ENCODE measurements around the gene CPNE7.
"Not testable (repeated sequence)": the region's sequence is repeated elsewhere in the genome, so short reads cannot be mapped to it uniquely, and the experiment has no call there.

Gene CPNE7

GRCh38 chr16:89584768-89585549 is 9.4 kb downstream of the CPNE7 start:
- TF ChIP-seq CTCF (IDR thresholded peaks at IDR 0.05; ENCODE audit: insufficient read depth, low read length, poor library complexity, severe bottlenecking) (no peak), EZH2phosphoT487 (conservative IDR thresholded peaks at IDR 0.05; ENCODE audit: low read length) (no peak)
- H4K20me1 ChIP-seq (ENCODE audit: low read depth, low read length): no peaks in the 10 kb centered on the region
- H2AFZ ChIP-seq (ENCODE audit: low read depth, low read length, severe bottlenecking): no peak overlapping the region
- no peaks in the 10 kb centered on the region for H3K9me2 ChIP-seq (replicated peaks; ENCODE audit: insufficient read depth, low read length)
- no peak overlapping the region for H3K4me2 ChIP-seq (ENCODE audit: low read depth, low read length, poor library complexity, severe bottlenecking)
- no peaks in the 10 kb centered on the region for H3K27me3 ChIP-seq (ENCODE audit: low read length)
- no peak overlapping the region for H3K27ac ChIP-seq (ENCODE audit: low read depth, low read length)
- H3F3A ChIP-seq (ENCODE audit: insufficient read depth): no peaks in the 10 kb centered on the region
- no peaks in the 10 kb centered on the region for H3K9me3 ChIP-seq (ENCODE audit: insufficient read depth, low read length)
- no peak overlapping the region for H3K9ac ChIP-seq (ENCODE audit: low read length)
- H3K36me3 ChIP-seq (ENCODE audit: low read length): no peaks in the 10 kb centered on the region
- H3K79me2 ChIP-seq (ENCODE audit: insufficient read depth, low read length): no peaks in the 10 kb centered on the region
- no peak overlapping the region for H3K4me3 ChIP-seq (ENCODE audit: insufficient read depth, low read length, poor library complexity, severe bottlenecking)

- Histone ChIP-seq H3K4me2 (ENCODE audit: low read depth, low read length, poor library complexity, severe bottlenecking) (no peak overlapping the region), H3K27ac (ENCODE audit: low read depth, low read length) (no peak overlapping the region), H3F3A (ENCODE audit: insufficient read depth) (no peaks in the 10 kb centered on the region), H2AFZ (ENCODE audit: low read depth, low read length, severe bottlenecking) (no peak overlapping the region), H3K9me3 (ENCODE audit: insufficient read depth, low read length) (no peaks in the 10 kb centered on the region), H3K9ac (ENCODE audit: low read length) (no peak overlapping the region), H3K27me3 (ENCODE audit: low read length) (no peaks in the 10 kb centered on the region), H3K36me3 (ENCODE audit: low read length) (no peaks in the 10 kb centered on the region), H4K20me1 (ENCODE audit: low read depth, low read length) (no peaks in the 10 kb centered on the region), H3K4me3 (ENCODE audit: insufficient read depth, low read length, poor library complexity, severe bottlenecking) (no peak overlapping the region), H3K79me2 (ENCODE audit: insufficient read depth, low read length) (no peaks in the 10 kb centered on the region), H3K9me2 (replicated peaks; ENCODE audit: insufficient read depth, low read length) (no peaks in the 10 kb centered on the region)
- TF ChIP-seq EZH2phosphoT487 (conservative IDR thresholded peaks at IDR 0.05; ENCODE audit: low read length) (no peak), CTCF (IDR thresholded peaks at IDR 0.05; ENCODE audit: insufficient read depth, low read length, poor library complexity, severe bottlenecking) (no peak)
Measured at GRCh38 chr16:89586218-89586617, 10.7 kb downstream of the CPNE7 start.

GRCh38 chr16:89586853-89587252 is 11.3 kb downstream of the CPNE7 start:
- no peaks in the 10 kb centered on the region for H3K27me3 ChIP-seq (ENCODE audit: low read length)
- no peaks in the 10 kb centered on the region for H4K20me1 ChIP-seq (ENCODE audit: low read depth, low read length)
- H3K79me2 ChIP-seq (ENCODE audit: insufficient read depth, low read length): no peaks in the 10 kb centered on the region
- no peaks in the 10 kb centered on the region for H3K9me2 ChIP-seq (replicated peaks; ENCODE audit: insufficient read depth, low read length)
- H2AFZ ChIP-seq (ENCODE audit: low read depth, low read length, severe bottlenecking): no peak overlapping the region
- H3K4me3 ChIP-seq (ENCODE audit: insufficient read depth, low read length, poor library complexity, severe bottlenecking): no peak overlapping the region
- TF ChIP-seq EZH2phosphoT487 (conservative IDR thresholded peaks at IDR 0.05; ENCODE audit: low read length): no peak
- no peak for TF ChIP-seq CTCF (IDR thresholded peaks at IDR 0.05; ENCODE audit: insufficient read depth, low read length, poor library complexity, severe bottlenecking)
- no peak overlapping the region for H3K9ac ChIP-seq (ENCODE audit: low read length)
- no peak overlapping the region for H3K27ac ChIP-seq (ENCODE audit: low read depth, low read length)
- no peaks in the 10 kb centered on the region for H3K36me3 ChIP-seq (ENCODE audit: low read length)
- H3K4me2 ChIP-seq (ENCODE audit: low read depth, low read length, poor library complexity, severe bottlenecking): no peak overlapping the region
- H3F3A ChIP-seq (ENCODE audit: insufficient read depth): no peaks in the 10 kb centered on the region
- H3K9me3 ChIP-seq (ENCODE audit: insufficient read depth, low read length): no peaks in the 10 kb centered on the region

- H3K4me3 ChIP-seq (ENCODE audit: insufficient read depth, low read length, poor library complexity, severe bottlenecking); H3K4me2 ChIP-seq (ENCODE audit: low read depth, low read length, poor library complexity, severe bottlenecking); H3K9ac ChIP-seq (ENCODE audit: low read length); H3K36me3 ChIP-seq (ENCODE audit: low read length); H2AFZ ChIP-seq (ENCODE audit: low read depth, low read length, severe bottlenecking); H4K20me1 ChIP-seq (ENCODE audit: low read depth, low read length); H3K79me2 ChIP-seq (ENCODE audit: insufficient read depth, low read length); H3K9me3 ChIP-seq (ENCODE audit: insufficient read depth, low read length); H3K27ac ChIP-seq (ENCODE audit: low read depth, low read length); H3F3A ChIP-seq (ENCODE audit: insufficient read depth); H3K27me3 ChIP-seq (ENCODE audit: low read length); H3K9me2 ChIP-seq (replicated peaks; ENCODE audit: insufficient read depth, low read length): not testable (repeated sequence)
Measured at GRCh38 chr16:89587676-89588075, 12.1 kb downstream of the CPNE7 start.

Measured in SU-DHL-6 (cell line).